Measurements from ENCODE around the gene RNF123.
"Not testable (repeated sequence)": the region's sequence is repeated elsewhere in the genome, so short reads cannot be mapped to it uniquely, and the experiment has no call there.

The RNF123 gene

DNA sequence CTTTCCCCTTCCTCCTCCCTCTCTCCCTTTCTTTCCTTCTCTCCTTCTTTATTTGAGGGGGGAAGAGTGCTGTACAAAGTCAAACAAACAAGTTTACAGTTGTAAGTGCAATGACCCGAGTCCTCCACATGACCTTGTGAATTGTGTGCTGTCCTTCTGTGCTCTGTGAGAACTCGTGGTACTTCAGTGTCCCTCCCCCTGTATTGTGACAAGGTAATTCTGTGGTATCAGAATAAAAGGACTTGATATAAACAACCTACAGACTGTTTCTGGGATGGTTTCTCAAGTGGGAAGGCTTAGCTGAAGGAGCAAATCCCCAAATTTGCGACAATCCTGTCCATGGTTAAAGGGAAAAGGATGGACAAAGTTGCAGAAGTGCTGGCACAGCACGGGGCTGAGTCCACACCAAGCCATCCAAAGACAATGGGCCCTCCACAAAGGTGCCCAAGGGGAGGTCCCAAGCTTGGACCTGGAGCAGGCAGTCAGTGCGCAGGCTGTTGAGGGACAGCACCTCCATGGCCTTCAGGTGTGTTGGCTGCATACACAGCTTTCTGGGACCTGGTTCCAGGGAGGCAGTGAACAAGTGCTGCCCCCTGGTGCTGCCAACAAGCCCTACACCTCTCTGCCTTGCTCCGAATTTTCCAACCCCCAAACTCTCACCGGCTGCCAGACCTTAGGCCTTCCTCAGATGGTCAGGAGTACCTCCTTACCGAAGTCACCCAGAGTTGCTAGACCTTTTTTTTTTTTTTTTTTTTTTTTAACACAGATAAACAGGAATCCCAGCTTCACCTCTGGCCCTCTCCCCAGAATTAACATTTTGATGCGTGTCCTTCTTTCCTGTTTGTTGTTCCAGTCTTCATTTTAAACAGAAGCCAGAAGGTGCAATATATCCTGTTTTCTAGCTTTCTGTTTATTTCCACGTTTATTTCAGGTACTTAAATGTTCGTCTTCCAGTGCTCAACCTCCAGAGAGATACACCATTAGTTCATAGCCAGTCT, 17.8 kb upstream of the RNF123 start:
- Histone ChIP-seq H3K27me3 (ENCODE audit: control insufficient read depth, insufficient read depth, low read length) (peaks cover 15% of the 10 kb centered on the region), H3K4me2 (ENCODE audit: low read length) (no peak overlapping the region), H3K4me1 (ENCODE audit: control insufficient read depth, insufficient read depth, low read length) (peaks cover 38% of the 10 kb centered on the region), H3K36me3 (ENCODE audit: insufficient read depth, low read length) (peaks cover 10% of the 10 kb centered on the region), H3K9me3 (replicated peaks; ENCODE audit: low read length) (no peaks in the 10 kb centered on the region), H3K9ac (ENCODE audit: low read depth, low read length) (no peak overlapping the region), H3K4me3 (ENCODE audit: low read length) (no peak overlapping the region)

DNA sequence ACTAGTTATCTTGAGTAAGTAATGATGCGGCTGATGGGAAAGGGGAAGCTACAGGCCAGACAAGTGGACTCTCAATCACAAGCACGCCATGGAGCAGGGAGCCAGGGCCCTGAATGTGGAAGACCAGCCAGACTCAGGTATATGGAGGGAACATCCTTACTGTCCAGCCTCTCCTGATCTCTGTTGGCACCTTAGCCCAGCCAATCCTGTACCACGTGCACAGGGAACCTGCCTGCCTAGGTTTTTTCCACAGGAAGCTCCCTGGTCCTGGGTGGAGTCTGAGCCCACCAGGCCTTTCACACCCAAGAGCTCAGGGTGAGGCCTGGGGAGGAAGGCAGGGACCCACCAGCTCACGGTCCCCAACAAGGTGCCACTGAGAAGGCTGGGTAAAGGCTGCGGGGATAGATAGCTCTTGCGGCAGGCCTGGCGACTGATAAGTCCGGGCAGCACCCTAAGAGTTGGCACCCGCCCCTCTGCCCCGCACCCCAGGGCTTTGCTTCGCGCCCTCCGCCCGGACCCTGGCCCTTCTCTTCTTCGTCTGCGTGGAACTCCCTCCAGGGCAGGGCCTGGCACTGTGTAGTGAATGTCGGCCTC, 16.1 kb upstream of the RNF123 start:
- Histone ChIP-seq H3K9me3 (replicated peaks; ENCODE audit: low read length) (no peaks in the 10 kb centered on the region), H3K27me3 (ENCODE audit: control insufficient read depth, insufficient read depth, low read length) (peaks cover under 1% of the 10 kb centered on the region), H3K4me2 (ENCODE audit: low read length) (peak overlapping the region; percentile 96), H3K36me3 (ENCODE audit: insufficient read depth, low read length) (peaks cover 27% of the 10 kb centered on the region), H3K4me3 (ENCODE audit: low read length) (peak overlapping the region; percentile 100), H3K9ac (ENCODE audit: low read depth, low read length) (peak overlapping the region; percentile 94), H3K4me1 (ENCODE audit: control insufficient read depth, insufficient read depth, low read length) (peaks cover 30% of the 10 kb centered on the region)

DNA sequence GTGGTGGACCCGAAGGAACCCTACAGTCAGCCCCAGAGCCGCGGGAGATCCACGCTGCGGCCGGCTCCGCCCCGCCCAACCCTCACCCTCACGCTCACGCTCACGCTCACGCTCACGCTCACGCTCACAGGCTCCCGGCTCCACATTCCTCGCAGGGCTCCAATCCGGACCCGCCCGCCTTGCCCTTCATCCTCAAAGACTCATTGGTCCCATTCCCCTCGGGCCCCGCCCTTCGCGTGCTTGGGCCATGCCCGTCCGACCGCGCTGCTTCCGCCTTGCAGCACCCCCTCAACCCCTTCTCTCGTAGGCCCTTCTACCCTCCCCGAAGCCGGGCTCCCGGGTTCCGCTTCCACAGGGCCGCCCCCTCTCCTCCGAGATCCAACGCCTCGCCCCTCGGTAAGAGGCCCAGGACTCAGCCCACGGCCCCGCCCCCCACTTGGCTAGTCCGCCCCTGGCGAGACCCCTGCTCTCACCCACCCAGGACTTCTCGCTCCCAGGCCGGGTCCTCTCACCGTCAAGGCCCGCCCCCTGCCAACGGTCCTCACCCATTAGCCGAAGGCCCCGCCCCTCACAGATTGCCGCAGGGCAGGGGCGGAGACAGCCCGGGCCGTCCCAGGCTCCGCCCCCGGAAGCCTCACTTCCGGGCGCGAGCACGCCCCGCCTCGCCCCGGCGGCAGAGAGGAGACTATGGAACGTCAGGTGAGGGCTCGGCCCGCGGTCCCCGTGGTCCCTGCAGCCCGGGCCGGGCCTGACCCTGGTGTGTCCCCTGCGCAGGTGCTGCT, 15.5 kb upstream of the RNF123 start, which contains the start of gene APEH:
Gene APEH, plus strand, starts transcription at position 637 of the 782 bp plus-strand sequence. Its CDS starts 51 bp downstream, at position 688.
- H3K27me3 ChIP-seq (ENCODE audit: control insufficient read depth, insufficient read depth, low read length): no peaks in the 10 kb centered on the region
- peaks cover 33% of the 10 kb centered on the region for H3K36me3 ChIP-seq (ENCODE audit: insufficient read depth, low read length)
- peak within 1 kb of the TSS; percentile 96 for H3K4me2 ChIP-seq (ENCODE audit: low read length)
- peak within 1 kb of the TSS; percentile 100 for H3K4me3 ChIP-seq (ENCODE audit: low read length)
- no peaks in the 10 kb centered on the region for H3K9me3 ChIP-seq (replicated peaks; ENCODE audit: low read length)
- peak within 1 kb of the TSS; percentile 94 for H3K9ac ChIP-seq (ENCODE audit: low read depth, low read length)
- peaks cover 23% of the 10 kb centered on the region for H3K4me1 ChIP-seq (ENCODE audit: control insufficient read depth, insufficient read depth, low read length)

DNA sequence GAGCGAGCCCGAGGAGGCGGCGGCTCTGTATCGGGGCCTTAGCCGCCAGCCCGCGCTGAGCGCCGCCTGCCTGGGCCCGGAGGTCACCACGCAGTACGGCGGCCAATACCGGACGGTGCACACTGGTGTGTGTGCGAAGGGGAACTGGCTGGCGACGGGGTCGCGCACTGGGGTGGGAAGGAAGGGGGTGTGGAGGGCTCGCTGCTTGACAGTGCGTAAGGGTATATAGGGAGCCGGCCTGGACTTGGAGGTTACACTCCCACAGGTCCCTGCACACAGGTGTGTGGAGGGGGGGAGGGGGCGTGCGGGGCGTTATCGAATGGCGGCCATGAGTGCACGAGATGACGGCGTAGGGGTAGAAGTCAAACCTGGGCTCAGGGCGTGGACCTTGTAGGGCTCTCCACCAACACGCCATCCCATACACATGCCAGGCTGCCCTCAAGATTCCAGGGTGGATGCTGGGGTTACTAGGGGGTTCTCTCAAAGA, 14.8 kb upstream of the RNF123 start:
- peaks cover 16% of the 10 kb centered on the region for H3K4me1 ChIP-seq (ENCODE audit: control insufficient read depth, insufficient read depth, low read length)
- peak overlapping the region; percentile 96 for H3K4me2 ChIP-seq (ENCODE audit: low read length)
- peak overlapping the region; percentile 94 for H3K9ac ChIP-seq (ENCODE audit: low read depth, low read length)

DNA sequence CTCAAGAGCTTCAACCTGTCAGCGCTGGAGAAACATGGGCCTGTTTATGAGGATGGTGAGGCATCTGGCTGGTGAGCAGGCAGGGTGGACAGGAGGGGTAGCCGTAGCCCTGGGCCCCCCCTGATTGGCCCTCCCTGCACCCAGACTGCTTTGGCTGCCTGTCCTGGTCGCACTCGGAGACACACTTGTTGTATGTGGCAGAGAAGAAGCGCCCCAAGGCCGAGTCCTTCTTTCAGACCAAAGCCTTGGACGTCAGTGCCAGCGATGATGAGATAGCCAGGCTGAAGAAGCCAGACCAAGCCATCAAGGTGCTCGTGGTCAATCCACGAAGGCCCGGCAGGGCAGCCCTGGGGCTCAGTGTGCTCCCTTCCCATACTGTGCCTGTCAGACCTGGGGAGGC, 13.4 kb upstream of the RNF123 start:
- H3K9me3 ChIP-seq (replicated peaks; ENCODE audit: low read length): no peaks in the 10 kb centered on the region
- H3K4me3 ChIP-seq (ENCODE audit: low read length): no peak overlapping the region
- no peak overlapping the region for H3K9ac ChIP-seq (ENCODE audit: low read depth, low read length)
- peaks cover 16% of the 10 kb centered on the region for H3K4me1 ChIP-seq (ENCODE audit: control insufficient read depth, insufficient read depth, low read length)
- H3K27me3 ChIP-seq (ENCODE audit: control insufficient read depth, insufficient read depth, low read length): no peaks in the 10 kb centered on the region
- H3K4me2 ChIP-seq (ENCODE audit: low read length): no peak overlapping the region
- peaks cover 53% of the 10 kb centered on the region for H3K36me3 ChIP-seq (ENCODE audit: insufficient read depth, low read length)

More for the DNA sequence above, 14.8 kb upstream of the RNF123 start:
- Histone ChIP-seq H3K27me3 (ENCODE audit: control insufficient read depth, insufficient read depth, low read length) (no peaks in the 10 kb centered on the region), H3K36me3 (ENCODE audit: insufficient read depth, low read length) (peaks cover 40% of the 10 kb centered on the region), H3K9me3 (replicated peaks; ENCODE audit: low read length) (no peaks in the 10 kb centered on the region), H3K4me3 (ENCODE audit: low read length) (peak overlapping the region; percentile 100)

DNA sequence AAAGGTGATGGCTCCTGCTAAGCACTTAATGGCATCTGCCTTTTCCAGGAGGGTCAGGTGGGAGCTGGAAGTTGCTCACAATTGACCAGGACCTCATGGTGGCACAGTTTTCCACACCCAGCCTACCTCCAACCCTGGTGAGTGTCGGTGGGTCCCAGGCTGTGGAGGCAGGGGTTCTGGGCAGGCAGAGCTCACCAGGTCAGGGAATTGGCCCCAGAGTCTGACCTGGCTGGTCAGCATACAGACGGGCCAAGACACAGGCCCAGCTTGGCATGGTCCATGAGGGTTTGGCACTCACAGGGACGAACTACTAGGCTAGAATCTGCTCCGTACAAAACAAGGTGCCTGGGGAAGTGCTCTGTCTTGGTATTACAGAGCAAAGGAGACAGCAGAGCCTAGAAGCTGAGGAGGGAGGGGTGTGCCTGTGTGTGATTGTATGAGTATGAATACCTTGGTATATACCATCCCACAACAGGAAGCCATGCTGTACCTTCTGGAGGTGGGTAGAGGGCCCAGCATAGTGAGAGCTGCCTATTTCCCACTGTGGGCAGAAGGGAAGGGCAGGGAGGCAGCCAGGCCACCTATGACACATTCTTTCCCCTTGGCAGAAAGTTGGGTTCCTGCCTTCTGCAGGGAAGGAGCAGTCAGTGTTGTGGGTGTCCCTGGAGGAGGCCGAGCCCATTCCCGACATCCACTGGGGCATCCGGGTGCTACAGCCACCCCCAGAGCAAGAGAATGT, 8.7 kb upstream of the RNF123 start:
- H3K4me1 ChIP-seq (ENCODE audit: control insufficient read depth, insufficient read depth, low read length): peaks cover 11% of the 10 kb centered on the region
- H3K9me3 ChIP-seq (replicated peaks; ENCODE audit: low read length): no peaks in the 10 kb centered on the region
- no peaks in the 10 kb centered on the region for H3K27me3 ChIP-seq (ENCODE audit: control insufficient read depth, insufficient read depth, low read length)
- H3K36me3 ChIP-seq (ENCODE audit: insufficient read depth, low read length): peaks cover 80% of the 10 kb centered on the region
- no peak overlapping the region for H3K9ac ChIP-seq (ENCODE audit: low read depth, low read length)
- no peak overlapping the region for H3K4me2 ChIP-seq (ENCODE audit: low read length)
- no peak overlapping the region for H3K4me3 ChIP-seq (ENCODE audit: low read length)

DNA sequence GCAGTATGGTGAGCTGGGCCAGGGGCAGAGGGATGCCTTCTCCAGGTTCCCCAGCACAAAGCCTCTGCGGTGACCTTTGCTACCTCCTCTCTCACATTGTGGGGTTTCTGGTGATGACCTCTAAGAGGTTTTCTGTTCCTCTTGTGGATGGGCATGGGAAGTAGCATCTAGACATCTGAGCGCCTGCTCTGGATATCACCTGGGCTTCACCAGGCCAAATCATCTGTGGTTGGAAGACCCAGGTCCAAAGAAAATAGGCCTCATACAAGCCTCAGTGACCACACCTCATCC, 8.2 kb upstream of the RNF123 start:
- Histone ChIP-seq H3K36me3 (ENCODE audit: insufficient read depth, low read length) (peaks cover 75% of the 10 kb centered on the region), H3K4me3 (ENCODE audit: low read length) (no peak overlapping the region), H3K9me3 (replicated peaks; ENCODE audit: low read length) (no peaks in the 10 kb centered on the region)

DNA sequence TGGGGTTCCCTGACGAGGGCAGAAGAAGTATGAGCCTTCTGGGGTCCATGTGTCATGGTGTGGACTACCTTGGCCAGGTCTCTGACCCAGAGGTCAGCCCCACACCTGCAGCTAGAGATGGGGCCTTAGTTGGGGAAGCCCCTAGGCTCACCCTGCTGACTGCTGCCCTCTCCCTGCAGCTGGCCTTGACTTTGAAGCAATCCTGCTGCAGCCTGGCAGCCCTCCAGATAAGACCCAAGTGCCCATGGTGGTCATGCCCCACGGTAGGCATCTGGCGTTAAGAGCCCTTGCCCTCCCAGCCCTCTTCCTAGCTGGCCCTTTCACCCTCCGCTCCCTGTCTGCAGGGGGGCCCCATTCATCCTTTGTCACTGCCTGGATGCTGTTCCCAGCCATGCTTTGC, 7.8 kb upstream of the RNF123 start:
- H3K4me2 ChIP-seq (ENCODE audit: low read length): no peak overlapping the region
- no peak overlapping the region for H3K4me3 ChIP-seq (ENCODE audit: low read length)
- H3K9ac ChIP-seq (ENCODE audit: low read depth, low read length): no peak overlapping the region
- H3K4me1 ChIP-seq (ENCODE audit: control insufficient read depth, insufficient read depth, low read length): peaks cover 15% of the 10 kb centered on the region
- peaks cover 71% of the 10 kb centered on the region for H3K36me3 ChIP-seq (ENCODE audit: insufficient read depth, low read length)
- no peaks in the 10 kb centered on the region for H3K27me3 ChIP-seq (ENCODE audit: control insufficient read depth, insufficient read depth, low read length)
- no peaks in the 10 kb centered on the region for H3K9me3 ChIP-seq (replicated peaks; ENCODE audit: low read length)

More for the DNA sequence above, 8.2 kb upstream of the RNF123 start:
- Histone ChIP-seq H3K9ac (ENCODE audit: low read depth, low read length) (no peak overlapping the region), H3K27me3 (ENCODE audit: control insufficient read depth, insufficient read depth, low read length) (no peaks in the 10 kb centered on the region), H3K4me1 (ENCODE audit: control insufficient read depth, insufficient read depth, low read length) (peaks cover 11% of the 10 kb centered on the region), H3K4me2 (ENCODE audit: low read length) (no peak overlapping the region)

DNA sequence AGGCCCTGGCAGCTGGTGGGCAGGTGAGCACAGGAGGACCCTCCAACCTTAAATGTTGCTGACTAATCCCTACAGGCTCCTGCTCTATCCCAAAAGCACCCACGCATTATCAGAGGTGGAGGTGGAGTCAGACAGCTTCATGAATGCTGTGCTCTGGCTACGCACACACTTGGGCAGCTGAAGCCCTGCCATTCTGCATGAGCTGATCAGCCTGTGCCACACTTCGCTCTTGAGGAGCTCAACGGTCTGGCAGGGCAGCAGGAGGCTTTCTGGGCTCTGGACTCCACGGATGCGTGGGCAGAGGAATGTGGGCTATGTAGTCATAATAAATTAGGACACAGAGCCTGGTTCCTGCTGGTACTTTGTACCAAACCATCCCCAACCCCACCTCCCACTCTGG, 6.2 kb upstream of the RNF123 start:
- H3K9me3 ChIP-seq (replicated peaks; ENCODE audit: low read length): no peaks in the 10 kb centered on the region
- H3K4me3 ChIP-seq (ENCODE audit: low read length): no peak overlapping the region
- H3K9ac ChIP-seq (ENCODE audit: low read depth, low read length): no peak overlapping the region
- no peaks in the 10 kb centered on the region for H3K27me3 ChIP-seq (ENCODE audit: control insufficient read depth, insufficient read depth, low read length)
- H3K4me1 ChIP-seq (ENCODE audit: control insufficient read depth, insufficient read depth, low read length): peaks cover 21% of the 10 kb centered on the region
- H3K36me3 ChIP-seq (ENCODE audit: insufficient read depth, low read length): peaks cover 55% of the 10 kb centered on the region
- H3K4me2 ChIP-seq (ENCODE audit: low read length): no peak overlapping the region

DNA sequence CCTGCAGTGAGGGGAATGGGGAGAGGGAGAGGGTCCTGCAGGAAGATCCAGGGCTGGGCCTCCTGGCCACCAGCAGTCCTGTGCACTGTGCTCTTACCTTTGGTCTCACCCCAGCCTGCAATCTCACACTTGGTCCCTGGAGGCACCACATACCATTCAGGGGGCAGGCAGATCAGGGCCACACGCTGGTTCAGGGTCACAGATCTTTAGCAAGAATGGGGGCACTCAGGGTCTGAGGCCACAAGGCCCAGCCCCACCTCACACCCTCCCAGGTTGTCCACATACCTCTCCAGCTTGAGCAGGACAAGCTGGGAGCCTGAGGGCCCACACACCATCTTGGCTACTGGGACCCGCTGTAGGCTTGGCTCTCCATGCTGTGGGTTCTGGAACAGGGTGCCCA, 4.9 kb upstream of the RNF123 start:
- H3K27me3 ChIP-seq (ENCODE audit: control insufficient read depth, insufficient read depth, low read length); H3K9ac ChIP-seq (ENCODE audit: low read depth, low read length); H3K4me3 ChIP-seq (ENCODE audit: low read length); H3K9me3 ChIP-seq (replicated peaks; ENCODE audit: low read length); H3K4me2 ChIP-seq (ENCODE audit: low read length): not testable (repeated sequence)
- Histone ChIP-seq H3K36me3 (ENCODE audit: insufficient read depth, low read length) (peaks cover 42% of the 10 kb centered on the region), H3K4me1 (ENCODE audit: control insufficient read depth, insufficient read depth, low read length) (peaks cover 27% of the 10 kb centered on the region)

Measured in skeletal muscle satellite cell (primary cell).